Activated CD8-positive, alpha-beta memory T cell treated with anti-CD3 and anti-CD28 coated beads, Interleukin-2, amount 50 U/mL, for 1 hour (primary cell): Measurements from ENCODE around the gene DLG2.

Experiments used
- DNase-seq: peaks from one replicate; pipeline ENCODE4 v3.0.0-alpha.2; 2020; ENCODE audit errors: extremely low read depth

DLG2 gene

GRCh38 chr11:84117394-84117793, 1509.8 kb downstream of the DLG2 start:
- no peak for DNase-seq

- DNase-seq = no peak
Measured at GRCh38 chr11:84106541-84106940, 1520.6 kb downstream of the DLG2 start.

GRCh38 chr11:84105148-84105547, 1522.0 kb downstream of the DLG2 start:
- DNase-seq = no peak

- DNase-seq = no peak
Measured at GRCh38 chr11:84103096-84103495, 1524.0 kb downstream of the DLG2 start.

- no peak for DNase-seq
Measured at GRCh38 chr11:84097186-84097585, 1530.0 kb downstream of the DLG2 start.

- DNase-seq = no peak
Measured at GRCh38 chr11:84091212-84091986, 1535.7 kb downstream of the DLG2 start.

GRCh38 chr11:84089072-84090057, 1537.8 kb downstream of the DLG2 start:
- DNase-seq = no peak

GRCh38 chr11:84071851-84072250, 1555.3 kb downstream of the DLG2 start:
- no peak for DNase-seq

GRCh38 chr11:84069048-84069447, 1558.1 kb downstream of the DLG2 start:
- DNase-seq = no peak

- no peak for DNase-seq
Measured at GRCh38 chr11:84061726-84062125, 1565.4 kb downstream of the DLG2 start.

GRCh38 chr11:84056653-84057376, 1570.3 kb downstream of the DLG2 start:
- no peak for DNase-seq

GRCh38 chr11:84045146-84045545, 1582.0 kb downstream of the DLG2 start:
- no peak for DNase-seq

- DNase-seq = no peak
Measured at GRCh38 chr11:84044706-84045105, 1582.4 kb downstream of the DLG2 start.

GRCh38 chr11:84036664-84037194, 1590.4 kb downstream of the DLG2 start:
- DNase-seq = no peak

GRCh38 chr11:84035645-84036044, 1591.5 kb downstream of the DLG2 start:
- no peak for DNase-seq

GRCh38 chr11:84034484-84034883, 1592.7 kb downstream of the DLG2 start:
- DNase-seq = no peak

- no peak for DNase-seq
Measured at GRCh38 chr11:84024266-84024665, 1602.9 kb downstream of the DLG2 start.

GRCh38 chr11:84022695-84023094, 1604.4 kb downstream of the DLG2 start:
- no peak for DNase-seq

GRCh38 chr11:84022201-84022600, 1604.9 kb downstream of the DLG2 start:
- no peak for DNase-seq

- no peak for DNase-seq
Measured at GRCh38 chr11:84021291-84021690, 1605.9 kb downstream of the DLG2 start.

GRCh38 chr11:84019571-84020194, 1607.5 kb downstream of the DLG2 start:
- DNase-seq = no peak
